MM.1S (cell line): ENCODE measurements around the gene RIMKLB.

ENCODE experiments used
- CTCF ChIP-seq: fragments of 300-600 bp; sonication (generic); IDR thresholded peaks from 2 replicates; pipeline ENCODE4 v1.5.1; 2016; ENCODE audit warnings: antibody characterized with exemption, low read length, mixed read lengths
- EZH2 ChIP-seq: fragments of 300-600 bp; sonication (generic); optimal IDR thresholded peaks from 2 replicates; pipeline ENCODE3; 2017; ENCODE audit warnings: low read depth, mild to moderate bottlenecking, antibody characterized with exemption, low read length, mixed read lengths

GRCh38 chr12:8780389-8780788 is 82.6 kb downstream of the RIMKLB start:
- peak; percentile 38 for TF ChIP-seq CTCF
- TF ChIP-seq EZH2: no peak
